Activated naive CD4-positive, alpha-beta T cell treated with anti-CD3 and anti-CD28 coated beads, Interleukin-2, amount 50 U/mL, for 72 hours (primary cell): ENCODE results near the gene FBXO38. TPM values are rescaled to one million over a fixed set of nuclear protein-coding genes. Genes with fewer than 3 reads are reported as not detected.
A peak's percentile ranks its signal among the peaks of the same experiment; 100 is the strongest.

ENCODE experiments used
- ATAC-seq, 2 donors: fragments of 150-1000 bp; cut with Tn5 transposase; 2 replicates each; pipeline ENCODE4 v1.10.0; 2021; ENCODE audit warnings: mild to moderate bottlenecking in 2 of 2, moderate library complexity in 2 of 2
- DNase-seq, 2 donors: peaks; one replicate each; pipeline ENCODE4 v3.0.0; 2021 to 2022; ENCODE audit warnings: low spot score in 2 of 2
- H3K27ac Mint-ChIP-seq, 2 donors: one replicate each; pipeline ENCODE4 v1.8.0; 2022; ENCODE audit warnings: mild to moderate bottlenecking in 2 of 2, mixed read lengths in 2 of 2
- H3K36me3 Mint-ChIP-seq, 2 donors: one replicate each; pipeline ENCODE4 v1.8.0; 2022; ENCODE audit warnings: mixed read lengths in 2 of 2
- H3K9me3 Mint-ChIP-seq, 2 donors: one replicate each; pipeline ENCODE4 v1.8.0; 2022; ENCODE audit warnings: mixed read lengths in 2 of 2
- total RNA-seq, 2 donors: library from RNA; stranded (reverse); gene quantifications; one replicate each; pipeline ENCODE4 v1.2.3, GENCODE V29; 2022

The FBXO38 gene, protein sequence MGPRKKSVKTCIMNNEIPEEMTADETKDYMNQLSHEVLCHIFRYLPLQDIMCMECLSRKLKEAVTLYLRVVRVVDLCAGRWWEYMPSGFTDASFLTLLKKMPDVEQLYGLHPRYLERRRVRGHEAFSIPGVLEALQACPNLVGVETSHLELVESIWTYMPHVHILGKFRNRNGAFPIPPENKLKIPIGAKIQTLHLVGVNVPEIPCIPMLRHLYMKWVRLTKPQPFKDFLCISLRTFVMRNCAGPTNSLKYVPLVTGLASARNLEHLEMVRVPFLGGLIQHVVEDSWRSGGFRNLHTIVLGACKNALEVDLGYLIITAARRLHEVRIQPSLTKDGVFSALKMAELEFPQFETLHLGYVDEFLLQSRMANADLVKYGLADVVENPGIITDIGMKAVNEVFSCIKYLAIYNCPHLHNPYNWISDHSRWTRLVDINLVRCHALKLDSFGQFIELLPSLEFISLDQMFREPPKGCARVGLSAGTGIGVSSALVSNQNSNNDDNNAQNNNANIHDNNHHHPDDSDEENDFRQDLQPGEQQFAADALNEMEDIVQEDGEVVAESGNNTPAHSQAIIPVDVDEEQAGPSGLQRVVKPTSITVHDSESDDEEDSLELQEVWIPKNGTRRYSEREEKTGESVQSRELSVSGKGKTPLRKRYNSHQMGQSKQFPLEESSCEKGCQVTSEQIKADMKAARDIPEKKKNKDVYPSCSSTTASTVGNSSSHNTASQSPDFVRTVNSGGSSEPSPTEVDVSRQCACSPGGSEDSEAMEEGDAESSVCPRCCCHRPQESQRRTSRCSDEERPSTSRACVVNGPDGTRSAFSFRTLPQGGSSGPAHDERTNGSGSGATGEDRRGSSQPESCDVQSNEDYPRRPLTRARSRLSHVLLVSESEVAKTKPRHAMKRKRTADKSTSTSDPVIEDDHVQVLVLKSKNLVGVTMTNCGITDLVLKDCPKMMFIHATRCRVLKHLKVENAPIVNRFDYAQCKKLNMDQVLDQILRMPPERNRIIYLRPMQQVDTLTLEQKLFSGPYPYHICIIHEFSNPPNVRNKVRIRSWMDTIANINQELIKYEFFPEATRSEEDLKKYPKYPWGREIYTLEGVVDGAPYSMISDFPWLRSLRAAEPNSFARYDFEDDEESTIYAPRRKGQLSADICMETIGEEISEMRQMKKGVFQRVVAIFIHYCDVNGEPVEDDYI
- 10 to 100 TPM; 48.7 to 60.3 TPM for total RNA-seq

GRCh38 chr5:148383564-148384379, at the start of gene FBXO38:
TSS of gene FBXO38 (plus strand) at chr5:148383958. CDS start at chr5:148394777, 10,819 bp downstream.
- peak; percentile 97 to 98 for ATAC-seq
- H3K36me3 Mint-ChIP-seq, result peaks cover 18 to 54% of the 10 kb centered on the region in 2 donors
- peak within 1 kb of the TSS; percentile 93 to 98 for H3K27ac Mint-ChIP-seq
- peaks cover 0 to under 1% of the 10 kb centered on the region in 2 donors for H3K9me3 Mint-ChIP-seq
- peak; percentile 91 to 95 for DNase-seq

DNA sequence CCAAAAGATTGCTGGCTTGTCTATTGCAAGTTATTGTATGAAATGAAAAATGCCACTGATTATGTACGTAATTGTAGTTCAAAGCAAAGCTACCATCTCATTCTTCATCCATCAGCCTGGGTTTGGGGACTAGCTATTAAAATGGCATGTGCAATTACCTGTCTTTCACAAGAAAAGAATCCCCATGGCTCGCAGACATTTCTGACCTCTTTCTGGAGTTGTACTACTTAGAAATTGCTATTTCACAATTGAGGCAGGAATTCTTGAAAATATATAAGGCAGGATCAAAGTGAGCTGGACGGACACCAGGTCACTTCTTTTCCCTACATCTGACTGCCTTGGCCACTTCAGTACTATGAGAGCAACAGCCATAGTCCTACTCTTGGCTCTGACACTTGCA, 48.5 kb upstream of the FBXO38 start, which contains the start of gene SPINK9:
TSS of gene SPINK9 (plus strand) at position 301 of the 400 bp plus-strand sequence. CDS start at position 356, 55 bp downstream.
- ATAC-seq (no peak), DNase-seq (no peak)
- peaks cover 0 to 7% of the 10 kb centered on the region in 2 donors for H3K9me3 Mint-ChIP-seq
- H3K36me3 Mint-ChIP-seq, result peaks cover 6 to 9% of the 10 kb centered on the region in 2 donors
- H3K27ac Mint-ChIP-seq, result no peak within 1 kb of the TSS

- Mint-ChIP-seq H3K27ac (no peak overlapping the region), H3K9me3 (no peaks in the 10 kb centered on the region), H3K36me3 (no peaks in the 10 kb centered on the region)
- ATAC-seq (no peak), DNase-seq (no peak)
These were observed 46.9 kb upstream of the FBXO38 start for GRCh38 chr5:148336704-148337435.

GRCh38 chr5:148342371-148343045, 41.2 kb upstream of the FBXO38 start:
- Mint-ChIP-seq H3K9me3 (no peaks in the 10 kb centered on the region), H3K27ac (no peak overlapping the region), H3K36me3 (no peaks in the 10 kb centered on the region)
- no peak for ATAC-seq
- no peak for DNase-seq

GRCh38 chr5:148343046-148343407, 40.7 kb upstream of the FBXO38 start:
- Mint-ChIP-seq H3K9me3 (no peaks in the 10 kb centered on the region), H3K27ac (no peak overlapping the region), H3K36me3 (no peaks in the 10 kb centered on the region)
- DNase-seq (no peak), ATAC-seq (no peak)

DNA sequence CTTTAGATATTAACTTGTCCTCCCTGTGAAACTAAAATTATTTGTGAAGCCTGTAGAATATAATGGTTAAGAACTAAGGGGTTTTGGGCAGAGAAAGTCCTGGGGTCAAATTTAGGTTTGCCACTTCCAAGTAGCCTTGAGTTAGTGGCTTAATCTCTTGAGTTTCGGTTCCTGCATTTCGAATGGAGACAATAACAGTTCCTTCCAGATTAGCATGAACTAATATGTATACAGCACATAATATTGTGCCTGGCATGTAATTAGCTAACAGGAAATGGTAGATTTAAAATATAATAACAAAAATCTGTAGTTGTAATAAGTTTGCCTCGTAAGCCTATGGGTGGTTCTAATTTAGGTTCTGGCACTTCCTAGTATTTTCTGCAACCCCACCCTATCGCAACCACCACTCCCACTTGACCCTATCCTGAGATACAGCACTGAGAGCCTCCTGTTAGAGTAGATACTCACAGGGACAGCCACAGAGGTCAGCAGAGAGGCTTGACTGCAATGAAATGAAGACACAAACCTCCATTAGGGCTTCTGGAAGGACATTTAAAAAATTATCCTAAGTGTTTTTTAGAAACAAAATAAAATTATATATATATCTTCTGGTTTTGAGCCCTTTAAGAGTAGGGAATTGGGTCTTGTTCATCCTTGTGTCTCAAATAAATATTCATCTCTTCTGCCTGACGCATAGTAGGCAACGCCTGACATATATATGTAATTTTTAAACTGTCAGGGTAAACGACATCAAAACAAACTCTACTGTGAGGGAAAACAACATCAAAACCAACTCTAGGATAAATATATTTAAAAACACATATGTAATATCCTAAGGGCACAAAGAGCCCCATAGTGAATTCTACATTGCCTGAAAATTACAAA, 39.9 kb upstream of the FBXO38 start:
- no peaks in the 10 kb centered on the region for H3K36me3 Mint-ChIP-seq
- no peak for DNase-seq
- no peaks in the 10 kb centered on the region for H3K9me3 Mint-ChIP-seq
- H3K27ac Mint-ChIP-seq, result no peak overlapping the region
- ATAC-seq, result no peak

DNA sequence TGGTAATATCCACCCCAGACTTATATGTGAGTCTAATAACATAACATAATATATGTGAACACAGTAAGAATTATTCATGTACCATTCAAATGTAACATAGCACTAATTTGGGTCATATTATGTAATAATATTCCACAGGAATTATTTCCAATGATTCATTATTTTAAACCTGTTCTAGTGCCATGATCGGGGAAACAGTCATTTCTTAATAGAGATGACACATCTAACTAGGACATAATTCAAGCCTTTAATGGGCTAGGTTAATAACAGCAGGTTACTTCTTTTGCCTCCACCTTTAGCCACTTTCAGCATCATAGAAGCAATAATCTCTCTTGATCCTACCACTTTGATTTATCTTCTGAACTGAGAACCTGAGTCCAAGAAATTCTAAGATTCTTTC, 36.1 kb upstream of the FBXO38 start:
- Mint-ChIP-seq H3K27ac (no peak overlapping the region), H3K36me3 (no peaks in the 10 kb centered on the region), H3K9me3 (no peaks in the 10 kb centered on the region)
- no peak for ATAC-seq
- DNase-seq, result no peak

GRCh38 chr5:148352696-148353095, 31.1 kb upstream of the FBXO38 start:
- ATAC-seq, result no peak
- no peak for DNase-seq
- H3K36me3 Mint-ChIP-seq, result no peaks in the 10 kb centered on the region
- H3K9me3 Mint-ChIP-seq, result no peaks in the 10 kb centered on the region
- no peak overlapping the region for H3K27ac Mint-ChIP-seq

GRCh38 chr5:148353634-148354033, 30.1 kb upstream of the FBXO38 start:
- Mint-ChIP-seq H3K27ac (no peak overlapping the region), H3K9me3 (no peaks in the 10 kb centered on the region), H3K36me3 (no peaks in the 10 kb centered on the region)
- ATAC-seq (no peak), DNase-seq (no peak)

- ATAC-seq (no peak), DNase-seq (no peak)
- Mint-ChIP-seq H3K9me3 (no peaks in the 10 kb centered on the region), H3K27ac (no peak overlapping the region), H3K36me3 (peaks cover 0 to 10% of the 10 kb centered on the region in 2 donors)
These were observed 19.4 kb upstream of the FBXO38 start for GRCh38 chr5:148364343-148364742.

GRCh38 chr5:148368299-148368698, 15.5 kb upstream of the FBXO38 start:
- no peak for ATAC-seq
- peaks cover 0 to 11% of the 10 kb centered on the region in 2 donors for H3K36me3 Mint-ChIP-seq
- no peak for DNase-seq
- H3K9me3 Mint-ChIP-seq, result peaks cover 0 to 4% of the 10 kb centered on the region in 2 donors
- H3K27ac Mint-ChIP-seq, result no peak overlapping the region

- ATAC-seq (no peak), DNase-seq (no peak)
- Mint-ChIP-seq H3K9me3 (peaks cover 0 to 4% of the 10 kb centered on the region in 2 donors), H3K27ac (no peak overlapping the region), H3K36me3 (peaks cover 0 to 9% of the 10 kb centered on the region in 2 donors)
These were observed 11.5 kb upstream of the FBXO38 start for GRCh38 chr5:148372166-148372725.

DNA sequence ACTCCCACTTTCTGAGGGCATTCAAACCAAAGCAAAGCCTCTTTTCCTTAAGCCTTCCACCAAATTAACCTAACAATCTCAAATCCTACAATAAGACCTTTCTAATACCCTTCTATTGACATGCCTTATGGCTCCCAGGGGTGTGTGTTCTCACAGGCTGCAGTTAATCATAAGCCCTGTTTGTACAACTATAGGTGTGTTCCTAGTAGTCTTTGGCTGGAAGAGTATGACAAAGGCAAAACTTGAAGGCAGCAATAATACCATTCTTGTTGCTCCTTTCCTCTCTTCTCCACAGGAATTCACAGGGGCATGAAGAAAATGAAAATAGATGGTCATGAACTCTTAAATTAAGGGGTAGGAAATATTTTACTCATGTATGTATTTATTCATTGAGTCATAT, 10.9 kb upstream of the FBXO38 start:
- Mint-ChIP-seq H3K36me3 (peaks cover 2 to 12% of the 10 kb centered on the region in 2 donors), H3K9me3 (peaks cover 2 to 4% of the 10 kb centered on the region in 2 donors), H3K27ac (no peak overlapping the region)
- DNase-seq (no peak), ATAC-seq (no peak)
